DND-41 (cell line): ENCODE measurements around the gene RPS6KB2.

Source experiments
- CTCF ChIP-seq: IDR thresholded peaks from 2 replicates; pipeline ENCODE4 v1.5.1; 2012; ENCODE audit warnings: borderline replicate concordance, low read length, moderate library complexity, mild to moderate bottlenecking; ENCODE audit not compliant: poor library complexity, severe bottlenecking; ENCODE audit errors: extremely low read depth
- EZH2 ChIP-seq: IDR thresholded peaks from 3 replicates; pipeline ENCODE4 v1.6.1; 2012; ENCODE audit warnings: borderline replicate concordance, low read depth, mild to moderate bottlenecking, moderate library complexity, low read length, inconsistent platforms; ENCODE audit not compliant: severe bottlenecking

DNA sequence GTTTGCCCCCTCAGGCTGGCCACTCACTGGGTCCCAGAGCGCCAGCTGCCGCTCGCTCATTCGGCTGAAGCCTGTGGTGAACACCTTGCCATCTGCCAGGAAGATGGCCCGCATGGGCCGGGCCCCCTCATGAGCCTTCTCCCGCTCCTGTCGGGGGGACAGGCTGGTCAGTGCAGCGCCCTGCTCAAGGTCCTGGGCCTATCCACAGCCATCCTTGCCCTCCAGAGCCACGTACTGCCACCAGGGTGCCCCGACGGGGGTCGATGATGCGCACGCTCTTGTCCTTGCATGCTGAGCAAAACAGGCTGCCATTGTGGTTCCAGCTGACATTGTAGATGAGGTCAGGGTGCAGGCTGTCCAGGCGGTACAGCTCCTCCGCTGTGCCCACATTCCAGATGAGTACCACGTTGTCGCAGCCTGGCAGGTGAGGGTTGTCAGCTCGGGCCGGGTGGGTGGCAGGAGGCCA is 12.8 kb downstream of the RPS6KB2 start:
- TF ChIP-seq CTCF (no peak), EZH2 (no peak)
